ENCODE results near the gene CORO1C. TPM values are rescaled to one million over a fixed set of nuclear protein-coding genes. Genes with fewer than 3 reads are reported as not detected.
A peak's percentile ranks its signal among the peaks of the same experiment; 100 is the strongest.

The CORO1C gene
- total RNA-seq, 1 donor from 2014 or later = 59.6 TPM

- Histone ChIP-seq H3K9me3 (replicated peaks) (peaks cover 8% of the 10 kb centered on the region), H3K4me3 (no peak overlapping the region), H3K36me3 (no peaks in the 10 kb centered on the region), H3K27ac (replicated peaks) (no peak overlapping the region), H3K4me1 (peaks cover 20% of the 10 kb centered on the region), H3K27me3 (ENCODE audit: low read depth) (no peaks in the 10 kb centered on the region)
- TF ChIP-seq CTCF (IDR thresholded peaks at IDR 0.05; ENCODE audit: borderline replicate concordance) = peak; percentile 97
- intact Hi-C loops (cut with micrococcal nuclease) = loop anchor here (5.0 kb wide), 1 partner anchor 51 kb away; no protein-coding TSS in a partner anchor
- DNase-seq = peak; percentile 79
Observed at GRCh38 chr12:108618079-108618952, 113.0 kb downstream of the CORO1C start.

DNA sequence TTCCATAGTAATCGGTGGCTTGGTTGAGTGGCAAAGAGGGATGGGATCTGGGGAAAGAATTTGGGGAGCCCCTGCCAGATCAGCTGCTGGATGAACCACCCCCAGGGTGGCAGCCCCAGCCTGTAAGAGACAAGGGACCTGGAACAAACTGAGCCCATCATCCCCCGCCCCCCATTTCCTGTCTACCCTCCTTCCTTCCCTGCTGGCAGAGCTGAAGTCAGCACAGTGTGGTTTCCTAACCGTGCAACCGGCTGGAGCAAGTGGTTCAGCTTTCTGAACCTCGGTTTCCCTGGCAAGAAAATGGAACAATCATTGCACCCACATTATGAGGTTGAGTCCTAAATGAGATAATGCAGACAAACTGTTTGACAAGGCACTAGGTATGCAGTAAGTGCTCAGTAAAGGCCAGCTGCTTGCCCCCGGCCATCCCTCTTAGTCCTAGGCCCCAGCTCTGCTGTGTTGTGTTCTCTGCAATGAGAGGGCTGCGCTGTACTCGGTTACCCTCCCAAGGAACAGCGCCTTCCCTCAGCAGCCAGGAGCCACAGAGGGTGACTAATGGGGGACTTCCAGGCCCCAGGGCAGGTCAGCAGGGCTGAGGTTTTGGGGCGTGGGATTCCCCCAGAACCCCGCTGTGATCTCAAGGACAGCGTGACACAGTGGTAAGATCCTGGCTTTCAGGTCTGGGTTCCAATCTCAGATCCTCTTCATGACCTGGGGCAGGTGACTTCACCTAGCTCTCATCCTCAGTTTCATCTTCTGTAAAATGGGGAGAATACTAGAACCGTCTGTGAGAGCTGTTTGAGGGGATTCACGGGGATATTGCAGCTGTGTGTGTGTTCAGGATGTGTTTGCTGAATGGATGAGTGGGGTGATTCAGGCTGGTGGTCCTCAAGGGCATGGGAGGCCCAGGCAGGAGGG lies 114.1 kb downstream of the CORO1C start:
- no peak overlapping the region for H3K27ac ChIP-seq (replicated peaks)
- TF ChIP-seq CTCF (IDR thresholded peaks at IDR 0.05; ENCODE audit: borderline replicate concordance) = no peak
- no peaks in the 10 kb centered on the region for H3K36me3 ChIP-seq
- H3K27me3 ChIP-seq (ENCODE audit: low read depth) = no peaks in the 10 kb centered on the region
- intact Hi-C loops (cut with micrococcal nuclease) = loop anchor here (5.0 kb wide), 1 partner anchor 50 kb away; no protein-coding TSS in a partner anchor
- H3K4me1 ChIP-seq = peaks cover 12% of the 10 kb centered on the region
- DNase-seq = peak; percentile 49
- H3K9me3 ChIP-seq (replicated peaks) = peaks cover 8% of the 10 kb centered on the region
- H3K4me3 ChIP-seq = no peak overlapping the region

- intact Hi-C loops (cut with micrococcal nuclease) = loop anchor here (5.0 kb wide), 1 partner anchor 49 kb away; no protein-coding TSS in a partner anchor
- DNase-seq = no peak
Observed at GRCh38 chr12:108616359-108616758, 115.0 kb downstream of the CORO1C start.

GRCh38 chr12:108615918-108616317 lies 115.4 kb downstream of the CORO1C start:
- peaks cover 8% of the 10 kb centered on the region for H3K9me3 ChIP-seq (replicated peaks)
- no peak overlapping the region for H3K27ac ChIP-seq (replicated peaks)
- no peak for DNase-seq
- H3K4me1 ChIP-seq = peaks cover 8% of the 10 kb centered on the region
- H3K4me3 ChIP-seq = no peak overlapping the region
- intact Hi-C loops (cut with micrococcal nuclease) = loop anchor here (5.0 kb wide), 1 partner anchor 49 kb away; no protein-coding TSS in a partner anchor
- no peak for TF ChIP-seq CTCF (IDR thresholded peaks at IDR 0.05; ENCODE audit: borderline replicate concordance)
- H3K27me3 ChIP-seq (ENCODE audit: low read depth) = no peaks in the 10 kb centered on the region
- no peaks in the 10 kb centered on the region for H3K36me3 ChIP-seq

More at GRCh38 chr12:108616359-108616758, 115.0 kb downstream of the CORO1C start:
- no peak overlapping the region for H3K4me3 ChIP-seq
- no peak overlapping the region for H3K27ac ChIP-seq (replicated peaks)
- H3K36me3 ChIP-seq = no peaks in the 10 kb centered on the region
- TF ChIP-seq CTCF (IDR thresholded peaks at IDR 0.05; ENCODE audit: borderline replicate concordance) = no peak
- peaks cover 8% of the 10 kb centered on the region for H3K9me3 ChIP-seq (replicated peaks)
- no peaks in the 10 kb centered on the region for H3K27me3 ChIP-seq (ENCODE audit: low read depth)
- H3K4me1 ChIP-seq = peaks cover 8% of the 10 kb centered on the region

- peaks cover 14% of the 10 kb centered on the region for H3K4me1 ChIP-seq
- no peak for TF ChIP-seq CTCF (IDR thresholded peaks at IDR 0.05; ENCODE audit: borderline replicate concordance)
- H3K4me3 ChIP-seq = no peak overlapping the region
- no peak for DNase-seq
- intact Hi-C loops (cut with micrococcal nuclease) = loop anchor here (5.0 kb wide), 1 partner anchor 47 kb away; no protein-coding TSS in a partner anchor
- H3K36me3 ChIP-seq = no peaks in the 10 kb centered on the region
- H3K27me3 ChIP-seq (ENCODE audit: low read depth) = no peaks in the 10 kb centered on the region
- no peak overlapping the region for H3K27ac ChIP-seq (replicated peaks)
- peaks cover 8% of the 10 kb centered on the region for H3K9me3 ChIP-seq (replicated peaks)
Observed at GRCh38 chr12:108614639-108615038, 116.7 kb downstream of the CORO1C start.
